Measurements from ENCODE around the gene CLEC4C.

GRCh38 chr12:7681535-7681934 lies 65.6 kb downstream of the CLEC4C start:
- TF ChIP-seq, protein P1, sequence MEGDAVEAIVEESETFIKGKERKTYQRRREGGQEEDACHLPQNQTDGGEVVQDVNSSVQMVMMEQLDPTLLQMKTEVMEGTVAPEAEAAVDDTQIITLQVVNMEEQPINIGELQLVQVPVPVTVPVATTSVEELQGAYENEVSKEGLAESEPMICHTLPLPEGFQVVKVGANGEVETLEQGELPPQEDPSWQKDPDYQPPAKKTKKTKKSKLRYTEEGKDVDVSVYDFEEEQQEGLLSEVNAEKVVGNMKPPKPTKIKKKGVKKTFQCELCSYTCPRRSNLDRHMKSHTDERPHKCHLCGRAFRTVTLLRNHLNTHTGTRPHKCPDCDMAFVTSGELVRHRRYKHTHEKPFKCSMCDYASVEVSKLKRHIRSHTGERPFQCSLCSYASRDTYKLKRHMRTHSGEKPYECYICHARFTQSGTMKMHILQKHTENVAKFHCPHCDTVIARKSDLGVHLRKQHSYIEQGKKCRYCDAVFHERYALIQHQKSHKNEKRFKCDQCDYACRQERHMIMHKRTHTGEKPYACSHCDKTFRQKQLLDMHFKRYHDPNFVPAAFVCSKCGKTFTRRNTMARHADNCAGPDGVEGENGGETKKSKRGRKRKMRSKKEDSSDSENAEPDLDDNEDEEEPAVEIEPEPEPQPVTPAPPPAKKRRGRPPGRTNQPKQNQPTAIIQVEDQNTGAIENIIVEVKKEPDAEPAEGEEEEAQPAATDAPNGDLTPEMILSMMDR (conservative IDR thresholded peaks at IDR 0.05; ENCODE audit: low read depth in 2 of 2), result no peak
- TF ChIP-seq EZH2 (IDR thresholded peaks at IDR 0.05; ENCODE audit: low read depth, unreplicated experiment) (no peak), CREB1 (CRISPR knock-in tag; IDR thresholded peaks at IDR 0.05; ENCODE audit: low read depth) (no peak)
